HepG2 (cell line): ENCODE data around the gene GNB1. TPM values are rescaled to one million over a fixed set of nuclear protein-coding genes. Genes with fewer than 3 reads are reported as not detected.

Experiments used
- CBX2 ChIP-seq, 2 experiments: fragments of 200-600 bp in 1 of 2; sonication (generic); formaldehyde crosslinking in 1 of 2; IDR thresholded peaks; 2 replicates each; pipeline versions ENCODE4 v1.7.0 to v1.8.1; 2018 to 2022; ENCODE audit warnings: low read depth in 2 of 2, low read length in 1 of 2, mild to moderate bottlenecking in 1 of 2, missing genetic modification reagents in 1 of 2
- ESRRA ChIP-seq: sonication (generic); formaldehyde crosslinking; IDR thresholded peaks from 2 replicates; pipeline ENCODE4 v1.5.1; 2020; ENCODE audit warnings: mild to moderate bottlenecking, low read depth, missing genetic modification reagents
- KDM2A ChIP-seq: sonication (generic); formaldehyde crosslinking; IDR thresholded peaks from 2 replicates; pipeline ENCODE4 v1.4.0; 2020; ENCODE audit warnings: low read depth, missing genetic modification reagents, borderline replicate concordance
- MEIS1 ChIP-seq: sonication (generic); formaldehyde crosslinking; IDR thresholded peaks from 2 replicates; pipeline ENCODE4 v1.9.0; 2021; ENCODE audit warnings: mild to moderate bottlenecking, missing genetic modification reagents, moderate library complexity, borderline replicate concordance
- NCOA1 ChIP-seq: sonication (generic); formaldehyde crosslinking; IDR thresholded peaks from 2 replicates; pipeline ENCODE4 v1.9.0; 2021; ENCODE audit warnings: missing genetic modification reagents
- NFKB2 ChIP-seq: sonication (generic); formaldehyde crosslinking; IDR thresholded peaks from 2 replicates; pipeline ENCODE4 v1.4.0; 2020; ENCODE audit warnings: missing genetic modification reagents, borderline replicate concordance
- SMARCC2 ChIP-seq: fragments of 450-650 bp; IDR thresholded peaks from 2 replicates; pipeline ENCODE4 v1.6.1; 2017; ENCODE audit warnings: antibody characterized with exemption, mild to moderate bottlenecking
- ZBTB1 ChIP-seq: sonication (generic); formaldehyde crosslinking; IDR thresholded peaks from 2 replicates; pipeline ENCODE4 v1.4.0; 2020; ENCODE audit warnings: missing genetic modification reagents, borderline replicate concordance
- ZFP41 ChIP-seq: sonication (generic); formaldehyde crosslinking; IDR thresholded peaks from 2 replicates; pipeline ENCODE4 v1.4.0; 2020; ENCODE audit warnings: mild to moderate bottlenecking, missing genetic modification reagents, borderline replicate concordance
- ZNF256 ChIP-seq: sonication (generic); formaldehyde crosslinking; conservative IDR thresholded peaks from 2 replicates; pipeline ENCODE4 v1.4.0; 2020; ENCODE audit warnings: missing genetic modification reagents
- ZNF607 ChIP-seq: sonication (generic); formaldehyde crosslinking; IDR thresholded peaks from 2 replicates; pipeline ENCODE4 v1.5.1; 2020; ENCODE audit warnings: missing genetic modification reagents, mild to moderate bottlenecking, borderline replicate concordance
- ZNF674 ChIP-seq: sonication (generic); formaldehyde crosslinking; IDR thresholded peaks from 2 replicates; pipeline ENCODE4 v1.5.0; 2020; ENCODE audit warnings: low read depth, mild to moderate bottlenecking, missing genetic modification reagents
- polyA plus RNA-seq, 8 experiments: library from polyadenylated mRNA; depleted of rRNA in 3 of 8; stranded (reverse) in 7 of 8; unstranded in 1 of 8; fragments of >200 nt; fragmentation: Illumina TruSeq in 4 of 8; extraction: Trizol in 4 of 8; gene quantifications; 2 replicates each; pipeline versions ENCODE4 v1.2.1 to v1.2.3, GENCODE V29; 2011 to 2016; ENCODE audit warnings: low read depth in 4 of 8, missing spikeins in 1 of 8, mixed read lengths in 1 of 8; ENCODE audit not compliant: insufficient read depth in 1 of 8
- total RNA-seq, 5 experiments: library from RNA; depleted of rRNA; stranded (reverse); fragments of >200 nt; fragmentation: Illumina TruSeq; extraction: Trizol; gene quantifications; 2 replicates each; pipeline ENCODE4 v1.2.3, GENCODE V29; 2016; ENCODE audit warnings: low read depth in 1 of 5
- TF ChIP-seq, protein P1 (sequence below), 2 experiments: fragments of 450-650 bp in 1 of 2; sonication (generic) in 1 of 2; formaldehyde crosslinking in 1 of 2; IDR thresholded peaks; 2 replicates each; pipeline versions ENCODE4 v1.6.1 to v1.8.0; 2016 to 2022; ENCODE audit warnings: antibody characterized with exemption in 1 of 2, mild to moderate bottlenecking in 1 of 2, missing genetic modification reagents in 1 of 2
- TF ChIP-seq, protein P2 (sequence below): sonication (generic); formaldehyde crosslinking; IDR thresholded peaks from 2 replicates; pipeline ENCODE4 v1.8.0; 2022; ENCODE audit warnings: missing genetic modification reagents, mild to moderate bottlenecking, borderline replicate concordance
- TF ChIP-seq, protein P3 (sequence below): IDR thresholded peaks from 2 replicates; pipeline ENCODE4 v1.6.1; 2016; ENCODE audit warnings: control low read depth

The GNB1 gene
- total and polyA plus RNA-seq, 2 of the 13 experiments (the other 11 are each of a cell fraction or from before 2014, with no cell fraction given): 66.2 to 327 TPM

DNA sequence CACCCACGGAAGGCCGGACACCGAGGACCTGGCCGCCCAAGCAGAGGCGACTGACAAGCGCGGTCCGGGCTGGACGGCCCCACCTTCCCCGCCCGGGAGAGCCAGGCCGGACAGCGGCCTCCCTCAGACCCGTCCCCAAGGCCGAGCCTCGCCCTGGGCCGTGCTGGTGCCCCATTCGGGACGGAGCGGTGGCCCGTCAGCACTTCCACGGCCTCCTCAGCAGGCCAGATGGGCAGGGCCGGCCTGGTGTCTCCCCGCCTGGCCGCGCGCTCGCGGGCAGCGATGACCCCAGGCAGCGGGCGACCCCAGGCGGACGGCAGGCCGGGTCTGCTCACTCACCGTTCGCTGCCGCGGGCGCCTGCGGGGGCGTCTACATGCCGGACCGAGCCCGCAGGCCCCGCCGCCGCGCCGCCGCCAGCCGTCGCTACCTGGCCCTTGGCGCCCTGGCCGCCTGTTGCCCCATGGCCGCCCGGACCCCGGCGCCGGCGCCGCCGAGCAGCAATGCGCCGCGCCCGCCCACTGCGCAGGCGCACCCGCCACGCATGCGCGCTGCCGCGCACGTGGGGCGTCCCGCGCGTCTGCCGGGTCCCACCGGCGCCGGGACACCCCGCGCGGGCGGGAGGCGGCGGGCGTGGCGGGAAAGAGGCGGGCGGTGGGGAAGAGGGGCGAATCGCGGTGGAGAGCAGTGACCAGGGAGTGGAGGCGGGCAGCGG is 112.8 kb downstream of the GNB1 start, which contains the start of gene NADK (continued):
- TF ChIP-seq, protein P1, sequence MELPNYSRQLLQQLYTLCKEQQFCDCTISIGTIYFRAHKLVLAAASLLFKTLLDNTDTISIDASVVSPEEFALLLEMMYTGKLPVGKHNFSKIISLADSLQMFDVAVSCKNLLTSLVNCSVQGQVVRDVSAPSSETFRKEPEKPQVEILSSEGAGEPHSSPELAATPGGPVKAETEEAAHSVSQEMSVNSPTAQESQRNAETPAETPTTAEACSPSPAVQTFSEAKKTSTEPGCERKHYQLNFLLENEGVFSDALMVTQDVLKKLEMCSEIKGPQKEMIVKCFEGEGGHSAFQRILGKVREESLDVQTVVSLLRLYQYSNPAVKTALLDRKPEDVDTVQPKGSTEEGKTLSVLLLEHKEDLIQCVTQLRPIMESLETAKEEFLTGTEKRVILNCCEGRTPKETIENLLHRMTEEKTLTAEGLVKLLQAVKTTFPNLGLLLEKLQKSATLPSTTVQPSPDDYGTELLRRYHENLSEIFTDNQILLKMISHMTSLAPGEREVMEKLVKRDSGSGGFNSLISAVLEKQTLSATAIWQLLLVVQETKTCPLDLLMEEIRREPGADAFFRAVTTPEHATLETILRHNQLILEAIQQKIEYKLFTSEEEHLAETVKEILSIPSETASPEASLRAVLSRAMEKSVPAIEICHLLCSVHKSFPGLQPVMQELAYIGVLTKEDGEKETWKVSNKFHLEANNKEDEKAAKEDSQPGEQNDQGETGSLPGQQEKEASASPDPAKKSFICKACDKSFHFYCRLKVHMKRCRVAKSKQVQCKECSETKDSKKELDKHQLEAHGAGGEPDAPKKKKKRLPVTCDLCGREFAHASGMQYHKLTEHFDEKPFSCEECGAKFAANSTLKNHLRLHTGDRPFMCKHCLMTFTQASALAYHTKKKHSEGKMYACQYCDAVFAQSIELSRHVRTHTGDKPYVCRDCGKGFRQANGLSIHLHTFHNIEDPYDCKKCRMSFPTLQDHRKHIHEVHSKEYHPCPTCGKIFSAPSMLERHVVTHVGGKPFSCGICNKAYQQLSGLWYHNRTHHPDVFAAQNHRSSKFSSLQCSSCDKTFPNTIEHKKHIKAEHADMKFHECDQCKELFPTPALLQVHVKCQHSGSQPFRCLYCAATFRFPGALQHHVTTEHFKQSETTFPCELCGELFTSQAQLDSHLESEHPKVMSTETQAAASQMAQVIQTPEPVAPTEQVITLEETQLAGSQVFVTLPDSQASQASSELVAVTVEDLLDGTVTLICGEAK (IDR thresholded peaks at IDR 0.05): no peak
- TF ChIP-seq, protein P1 (CRISPR knock-in tag; IDR thresholded peaks at IDR 0.05): 0 out of 2 replicates have a peak, but pooled peaks have one; percentile 31
- TF ChIP-seq, protein P2, sequence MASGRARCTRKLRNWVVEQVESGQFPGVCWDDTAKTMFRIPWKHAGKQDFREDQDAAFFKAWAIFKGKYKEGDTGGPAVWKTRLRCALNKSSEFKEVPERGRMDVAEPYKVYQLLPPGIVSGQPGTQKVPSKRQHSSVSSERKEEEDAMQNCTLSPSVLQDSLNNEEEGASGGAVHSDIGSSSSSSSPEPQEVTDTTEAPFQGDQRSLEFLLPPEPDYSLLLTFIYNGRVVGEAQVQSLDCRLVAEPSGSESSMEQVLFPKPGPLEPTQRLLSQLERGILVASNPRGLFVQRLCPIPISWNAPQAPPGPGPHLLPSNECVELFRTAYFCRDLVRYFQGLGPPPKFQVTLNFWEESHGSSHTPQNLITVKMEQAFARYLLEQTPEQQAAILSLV (CRISPR knock-in tag): no peak
- no peak; the same call in 1 of the 2 replicates for TF ChIP-seq KDM2A
- TF ChIP-seq, protein P3, sequence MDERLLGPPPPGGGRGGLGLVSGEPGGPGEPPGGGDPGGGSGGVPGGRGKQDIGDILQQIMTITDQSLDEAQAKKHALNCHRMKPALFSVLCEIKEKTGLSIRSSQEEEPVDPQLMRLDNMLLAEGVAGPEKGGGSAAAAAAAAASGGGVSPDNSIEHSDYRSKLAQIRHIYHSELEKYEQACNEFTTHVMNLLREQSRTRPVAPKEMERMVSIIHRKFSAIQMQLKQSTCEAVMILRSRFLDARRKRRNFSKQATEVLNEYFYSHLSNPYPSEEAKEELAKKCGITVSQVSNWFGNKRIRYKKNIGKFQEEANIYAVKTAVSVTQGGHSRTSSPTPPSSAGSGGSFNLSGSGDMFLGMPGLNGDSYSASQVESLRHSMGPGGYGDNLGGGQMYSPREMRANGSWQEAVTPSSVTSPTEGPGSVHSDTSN (CRISPR knock-in tag): no peak
- no peak for TF ChIP-seq CBX2 (IDR thresholded peaks at IDR 0.05; ENCODE audit: low read depth, low read length)
- no peak for TF ChIP-seq CBX2 (CRISPR knock-in tag; IDR thresholded peaks at IDR 0.05; ENCODE audit: low read depth)
- 0 out of 2 replicates have a peak, but pooled peaks have one; percentile 34 for TF ChIP-seq MEIS1
- TF ChIP-seq ZFP41 (CRISPR knock-in tag): no peak
- TF ChIP-seq NFKB2: no peak
- no peak for TF ChIP-seq ZNF607 (CRISPR knock-in tag)
- TF ChIP-seq ZNF674 (CRISPR knock-in tag): peak; percentile 91; the same call in 1 of the 2 replicates
- TF ChIP-seq NCOA1: no peak
- TF ChIP-seq SMARCC2: no peak
- TF ChIP-seq ZBTB1 (CRISPR knock-in tag): no peak
- no peak for TF ChIP-seq ZNF256 (CRISPR knock-in tag)
- no peak for TF ChIP-seq ESRRA
